ENCODE results near the gene SLC16A12.
A peak's percentile ranks its signal among the peaks of the same experiment; 100 is the strongest.
"Not testable (repeated sequence)": the region's sequence is repeated elsewhere in the genome, so short reads cannot be mapped to it uniquely, and the experiment has no call there.

The SLC16A12 gene

GRCh38 chr10:89425000-89425399 is 110.4 kb downstream of the SLC16A12 start:
- peaks cover 8% of the 10 kb centered on the region; the same call in 1 of the 2 replicates for H3K4me1 ChIP-seq (ENCODE audit: insufficient read depth, low read length)
- H3K9ac ChIP-seq (ENCODE audit: low read depth, low read length) = no peak overlapping the region
- no peaks in the 10 kb centered on the region for H3K9me3 ChIP-seq (ENCODE audit: control insufficient read depth, insufficient read depth, low read length)
- no peaks in the 10 kb centered on the region for H3K36me3 ChIP-seq (ENCODE audit: insufficient read depth, low read length)

- H3K9me3 ChIP-seq (ENCODE audit: control insufficient read depth, insufficient read depth, low read length) = no peaks in the 10 kb centered on the region
- H3K4me1 ChIP-seq (ENCODE audit: insufficient read depth, low read length) = peaks cover 9% of the 10 kb centered on the region; the same call in 1 of the 2 replicates
- no peak overlapping the region for H3K9ac ChIP-seq (ENCODE audit: low read depth, low read length)
- 0 out of 2 replicates have a peak, but pooled peaks cover 2% of the 10 kb centered on the region for H3K36me3 ChIP-seq (ENCODE audit: insufficient read depth, low read length)
Observed at GRCh38 chr10:89421018-89421476, 114.3 kb downstream of the SLC16A12 start.

GRCh38 chr10:89419548-89419947 is 115.8 kb downstream of the SLC16A12 start:
- H3K9ac ChIP-seq (ENCODE audit: low read depth, low read length) = no peak overlapping the region
- 0 out of 2 replicates have a peak, but pooled peaks cover 2% of the 10 kb centered on the region for H3K36me3 ChIP-seq (ENCODE audit: insufficient read depth, low read length)
- no peaks in the 10 kb centered on the region for H3K9me3 ChIP-seq (ENCODE audit: control insufficient read depth, insufficient read depth, low read length)
- peaks cover 12% of the 10 kb centered on the region; the same call in 1 of the 2 replicates for H3K4me1 ChIP-seq (ENCODE audit: insufficient read depth, low read length)

GRCh38 chr10:89416465-89416864 is 118.9 kb downstream of the SLC16A12 start:
- Histone ChIP-seq H3K4me1 (ENCODE audit: insufficient read depth, low read length) (peaks cover 12% of the 10 kb centered on the region; the same call in 1 of the 2 replicates), H3K9ac (ENCODE audit: low read depth, low read length) (no peak overlapping the region), H3K36me3 (ENCODE audit: insufficient read depth, low read length) (0 out of 2 replicates have a peak, but pooled peaks cover 2% of the 10 kb centered on the region), H3K9me3 (ENCODE audit: control insufficient read depth, insufficient read depth, low read length) (no peaks in the 10 kb centered on the region)

GRCh38 chr10:89414879-89415821 is 120.2 kb downstream of the SLC16A12 start:
- Histone ChIP-seq H3K36me3 (ENCODE audit: insufficient read depth, low read length) (0 out of 2 replicates have a peak, but pooled peaks cover 2% of the 10 kb centered on the region), H3K4me1 (ENCODE audit: insufficient read depth, low read length) (peaks cover 12% of the 10 kb centered on the region; the same call in 1 of the 2 replicates), H3K9me3 (ENCODE audit: control insufficient read depth, insufficient read depth, low read length) (no peaks in the 10 kb centered on the region), H3K9ac (ENCODE audit: low read depth, low read length) (peak overlapping the region; percentile 76)

GRCh38 chr10:89414146-89414878 is 121.1 kb downstream of the SLC16A12 start, which contains the start of gene IFIT5:
Gene IFIT5 (plus strand): TSS chr10:89414568. CDS start chr10:89414799, 231 bp downstream.
- Histone ChIP-seq H3K9ac (ENCODE audit: low read depth, low read length) (peak within 1 kb of the TSS; percentile 76), H3K9me3 (ENCODE audit: control insufficient read depth, insufficient read depth, low read length) (no peaks in the 10 kb centered on the region), H3K36me3 (ENCODE audit: insufficient read depth, low read length) (0 out of 2 replicates have a peak, but pooled peaks cover 2% of the 10 kb centered on the region), H3K4me1 (ENCODE audit: insufficient read depth, low read length) (peaks cover 10% of the 10 kb centered on the region; the same call in 1 of the 2 replicates)

- H3K4me1 ChIP-seq (ENCODE audit: insufficient read depth, low read length) = peaks cover 8% of the 10 kb centered on the region; the same call in 1 of the 2 replicates
- 0 out of 2 replicates have a peak, but pooled peaks cover 2% of the 10 kb centered on the region for H3K36me3 ChIP-seq (ENCODE audit: insufficient read depth, low read length)
- H3K9ac ChIP-seq (ENCODE audit: low read depth, low read length) = no peak overlapping the region
- H3K9me3 ChIP-seq (ENCODE audit: control insufficient read depth, insufficient read depth, low read length) = no peaks in the 10 kb centered on the region
Observed at GRCh38 chr10:89413398-89413912, 121.9 kb downstream of the SLC16A12 start.

GRCh38 chr10:89412276-89412675 is 123.1 kb downstream of the SLC16A12 start:
- H3K9me3 ChIP-seq (ENCODE audit: control insufficient read depth, insufficient read depth, low read length); H3K36me3 ChIP-seq (ENCODE audit: insufficient read depth, low read length); H3K9ac ChIP-seq (ENCODE audit: low read depth, low read length); H3K4me1 ChIP-seq (ENCODE audit: insufficient read depth, low read length): not testable (repeated sequence)

GRCh38 chr10:89411135-89411534 is 124.3 kb downstream of the SLC16A12 start:
- H3K36me3 ChIP-seq (ENCODE audit: insufficient read depth, low read length); H3K9me3 ChIP-seq (ENCODE audit: control insufficient read depth, insufficient read depth, low read length); H3K4me1 ChIP-seq (ENCODE audit: insufficient read depth, low read length); H3K9ac ChIP-seq (ENCODE audit: low read depth, low read length): not testable (repeated sequence)

- H3K9ac ChIP-seq (ENCODE audit: low read depth, low read length); H3K9me3 ChIP-seq (ENCODE audit: control insufficient read depth, insufficient read depth, low read length); H3K4me1 ChIP-seq (ENCODE audit: insufficient read depth, low read length); H3K36me3 ChIP-seq (ENCODE audit: insufficient read depth, low read length): not testable (repeated sequence)
Observed at GRCh38 chr10:89410551-89410950, 124.8 kb downstream of the SLC16A12 start.

- not testable (repeated sequence) for H3K9ac ChIP-seq (ENCODE audit: low read depth, low read length); H3K9me3 ChIP-seq (ENCODE audit: control insufficient read depth, insufficient read depth, low read length); H3K4me1 ChIP-seq (ENCODE audit: insufficient read depth, low read length); H3K36me3 ChIP-seq (ENCODE audit: insufficient read depth, low read length)
Observed at GRCh38 chr10:89409282-89409681, 126.1 kb downstream of the SLC16A12 start.

- H3K9me3 ChIP-seq (ENCODE audit: control insufficient read depth, insufficient read depth, low read length); H3K36me3 ChIP-seq (ENCODE audit: insufficient read depth, low read length); H3K4me1 ChIP-seq (ENCODE audit: insufficient read depth, low read length); H3K9ac ChIP-seq (ENCODE audit: low read depth, low read length): not testable (repeated sequence)
Observed at GRCh38 chr10:89407792-89408191, 127.6 kb downstream of the SLC16A12 start.

- H3K9ac ChIP-seq (ENCODE audit: low read depth, low read length); H3K4me1 ChIP-seq (ENCODE audit: insufficient read depth, low read length); H3K9me3 ChIP-seq (ENCODE audit: control insufficient read depth, insufficient read depth, low read length); H3K36me3 ChIP-seq (ENCODE audit: insufficient read depth, low read length): not testable (repeated sequence)
Observed at GRCh38 chr10:89406178-89406577, 129.2 kb downstream of the SLC16A12 start.

Measured in ES-I3 (cell line).